ENCODE measurements around the gene GSTA4. TPM values are rescaled to one million over a fixed set of nuclear protein-coding genes. Genes with fewer than 3 reads are reported as not detected.

Gene GSTA4
- total RNA-seq, 1 donor from 2014 or later, result 10.9 TPM

GRCh38 chr6:52942221-52942620 is 52.9 kb downstream of the GSTA4 start:
- H3K27me3 Mint-ChIP-seq (ENCODE audit: low read depth, unreplicated experiment), result peaks cover 15% of the 10 kb centered on the region
- Histone ChIP-seq H3K27ac (ENCODE audit: low read depth, low read length) (no peak overlapping the region), H3K4me1 (ENCODE audit: insufficient read depth, low read length) (no peaks in the 10 kb centered on the region), H3K4me3 (ENCODE audit: insufficient read depth, low read depth, low read length) (no peak overlapping the region), H3K36me3 (ENCODE audit: insufficient read depth, low read length) (no peaks in the 10 kb centered on the region), H3K9me3 (ENCODE audit: insufficient read depth, low read depth, low read length) (no peaks in the 10 kb centered on the region), H4K20me1 (ENCODE audit: insufficient read depth, low read length) (no peaks in the 10 kb centered on the region), H3K4me2 (ENCODE audit: low read length) (no peak overlapping the region), H3K79me2 (ENCODE audit: insufficient read depth, low read length) (no peaks in the 10 kb centered on the region), H2AFZ (ENCODE audit: low read depth, low read length) (no peak overlapping the region), H3K9ac (ENCODE audit: low read length) (no peak overlapping the region), H3K27me3 (ENCODE audit: insufficient read depth, low read length) (peaks cover 5% of the 10 kb centered on the region)
- H3K4me1 Mint-ChIP-seq (ENCODE audit: low read depth, unreplicated experiment), result peaks cover 8% of the 10 kb centered on the region
- DNase-seq (ENCODE audit: low read depth), result no peak
- no peaks in the 10 kb centered on the region for H3K36me3 Mint-ChIP-seq (ENCODE audit: low read depth, unreplicated experiment)
- H3K4me3 Mint-ChIP-seq (ENCODE audit: unreplicated experiment), result no peak overlapping the region
- TF ChIP-seq EZH2 (IDR thresholded peaks at IDR 0.05; ENCODE audit: insufficient read depth, low read length), result no peak
- TF ChIP-seq CTCF (IDR thresholded peaks at IDR 0.05; ENCODE audit: insufficient read depth, low read depth, low read length), result no peak
- FAIRE-seq, result no peak
- H3K27ac Mint-ChIP-seq (ENCODE audit: unreplicated experiment), result no peak overlapping the region
- peaks cover under 1% of the 10 kb centered on the region for H3K9me3 Mint-ChIP-seq (ENCODE audit: unreplicated experiment)

GRCh38 chr6:52937908-52938307 is 57.2 kb downstream of the GSTA4 start:
- Mint-ChIP-seq H3K4me1 (ENCODE audit: low read depth, unreplicated experiment) (peaks cover 4% of the 10 kb centered on the region), H3K27me3 (ENCODE audit: low read depth, unreplicated experiment) (peaks cover 24% of the 10 kb centered on the region), H3K27ac (ENCODE audit: unreplicated experiment) (no peak overlapping the region), H3K9me3 (ENCODE audit: unreplicated experiment) (peaks cover 2% of the 10 kb centered on the region), H3K36me3 (ENCODE audit: low read depth, unreplicated experiment) (no peaks in the 10 kb centered on the region), H3K4me3 (ENCODE audit: unreplicated experiment) (no peak overlapping the region)
- no peak overlapping the region for H3K9ac ChIP-seq (ENCODE audit: low read length)
- no peaks in the 10 kb centered on the region for H3K36me3 ChIP-seq (ENCODE audit: insufficient read depth, low read length)
- H3K4me3 ChIP-seq (ENCODE audit: insufficient read depth, low read depth, low read length), result no peak overlapping the region
- no peaks in the 10 kb centered on the region for H3K27me3 ChIP-seq (ENCODE audit: insufficient read depth, low read length)
- no peak overlapping the region for H3K27ac ChIP-seq (ENCODE audit: low read depth, low read length)
- no peaks in the 10 kb centered on the region for H3K79me2 ChIP-seq (ENCODE audit: insufficient read depth, low read length)
- DNase-seq (ENCODE audit: low read depth), result peak; percentile 16
- no peaks in the 10 kb centered on the region for H3K4me1 ChIP-seq (ENCODE audit: insufficient read depth, low read length)
- TF ChIP-seq EZH2 (IDR thresholded peaks at IDR 0.05; ENCODE audit: insufficient read depth, low read length), result no peak
- no peak for TF ChIP-seq CTCF (IDR thresholded peaks at IDR 0.05; ENCODE audit: insufficient read depth, low read depth, low read length)
- no peak overlapping the region for H2AFZ ChIP-seq (ENCODE audit: low read depth, low read length)
- H4K20me1 ChIP-seq (ENCODE audit: insufficient read depth, low read length), result no peaks in the 10 kb centered on the region
- no peak overlapping the region for H3K4me2 ChIP-seq (ENCODE audit: low read length)
- H3K9me3 ChIP-seq (ENCODE audit: insufficient read depth, low read depth, low read length), result no peaks in the 10 kb centered on the region
- no peak for FAIRE-seq

GRCh38 chr6:52933778-52934177 is 61.3 kb downstream of the GSTA4 start:
- Histone ChIP-seq H3K4me3 (ENCODE audit: insufficient read depth, low read depth, low read length) (no peak overlapping the region), H3K36me3 (ENCODE audit: insufficient read depth, low read length) (no peaks in the 10 kb centered on the region), H3K9me3 (ENCODE audit: insufficient read depth, low read depth, low read length) (no peaks in the 10 kb centered on the region), H3K4me1 (ENCODE audit: insufficient read depth, low read length) (peaks cover 10% of the 10 kb centered on the region), H3K9ac (ENCODE audit: low read length) (no peak overlapping the region), H3K4me2 (ENCODE audit: low read length) (no peak overlapping the region), H3K27ac (ENCODE audit: low read depth, low read length) (no peak overlapping the region), H2AFZ (ENCODE audit: low read depth, low read length) (no peak overlapping the region), H3K79me2 (ENCODE audit: insufficient read depth, low read length) (no peaks in the 10 kb centered on the region), H3K27me3 (ENCODE audit: insufficient read depth, low read length) (no peaks in the 10 kb centered on the region), H4K20me1 (ENCODE audit: insufficient read depth, low read length) (no peaks in the 10 kb centered on the region)
- Mint-ChIP-seq H3K4me3 (ENCODE audit: unreplicated experiment) (no peak overlapping the region), H3K9me3 (ENCODE audit: unreplicated experiment) (peaks cover 3% of the 10 kb centered on the region), H3K36me3 (ENCODE audit: low read depth, unreplicated experiment) (no peaks in the 10 kb centered on the region), H3K27me3 (ENCODE audit: low read depth, unreplicated experiment) (peaks cover 17% of the 10 kb centered on the region), H3K4me1 (ENCODE audit: low read depth, unreplicated experiment) (peaks cover 11% of the 10 kb centered on the region), H3K27ac (ENCODE audit: unreplicated experiment) (no peak overlapping the region)
- no peak for TF ChIP-seq EZH2 (IDR thresholded peaks at IDR 0.05; ENCODE audit: insufficient read depth, low read length)
- no peak for TF ChIP-seq CTCF (IDR thresholded peaks at IDR 0.05; ENCODE audit: insufficient read depth, low read depth, low read length)
- DNase-seq (ENCODE audit: low read depth) (no peak), FAIRE-seq (no peak)

All from astrocyte (in vitro differentiated cells and primary cell).